A673 (cell line): ENCODE results near the gene PALB2.

Experiments
- EZH2 ChIP-seq: fragments of 200-600 bp; sonication (generic); IDR thresholded peaks from 2 replicates; pipeline ENCODE4 v1.6.1; 2017; ENCODE audit warnings: borderline replicate concordance, low read depth, mild to moderate bottlenecking, mixed read lengths, antibody characterized with exemption, low read length; ENCODE audit not compliant: poor library complexity, severe bottlenecking
- TF ChIP-seq, protein P1 (sequence below): fragments of 300-800, 200-600 bp; sonication (generic); conservative IDR thresholded peaks from 2 replicates; pipeline ENCODE4 v1.5.1; 2017; ENCODE audit warnings: low read depth, mild to moderate bottlenecking, antibody characterized with exemption, low read length, moderate library complexity, mixed read lengths

DNA sequence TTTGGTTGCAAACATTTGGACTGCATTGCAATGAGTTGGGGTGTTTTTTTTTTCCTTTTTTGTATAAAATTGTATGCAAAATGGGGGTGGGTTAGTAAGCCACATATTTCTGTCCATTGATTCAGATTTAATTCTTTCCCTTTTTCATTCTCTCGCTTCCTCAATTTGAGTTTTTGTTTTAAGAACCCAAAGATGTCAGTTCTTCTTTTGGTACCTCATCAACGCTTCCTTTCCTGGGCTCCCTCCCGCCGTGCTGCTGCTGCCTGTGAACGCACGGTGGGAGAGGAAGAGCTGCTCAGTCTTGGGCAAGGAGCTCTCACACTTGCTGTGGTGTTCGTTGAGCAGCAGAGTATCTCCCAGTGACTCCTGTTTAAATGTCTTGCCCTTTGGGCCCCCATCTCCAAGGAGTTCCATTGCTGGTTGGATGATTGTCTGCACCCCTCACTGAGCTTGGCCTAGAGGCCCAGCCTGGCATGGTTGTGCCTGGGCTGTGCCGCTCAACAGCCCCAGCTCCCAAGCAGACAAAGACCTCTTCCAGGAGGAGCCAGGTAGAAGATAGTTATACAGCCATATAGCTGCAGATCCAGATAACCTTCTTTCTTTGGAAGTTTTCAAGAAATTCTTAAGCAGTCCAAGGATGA, 70.0 kb downstream of the PALB2 start:
- TF ChIP-seq, protein P1, sequence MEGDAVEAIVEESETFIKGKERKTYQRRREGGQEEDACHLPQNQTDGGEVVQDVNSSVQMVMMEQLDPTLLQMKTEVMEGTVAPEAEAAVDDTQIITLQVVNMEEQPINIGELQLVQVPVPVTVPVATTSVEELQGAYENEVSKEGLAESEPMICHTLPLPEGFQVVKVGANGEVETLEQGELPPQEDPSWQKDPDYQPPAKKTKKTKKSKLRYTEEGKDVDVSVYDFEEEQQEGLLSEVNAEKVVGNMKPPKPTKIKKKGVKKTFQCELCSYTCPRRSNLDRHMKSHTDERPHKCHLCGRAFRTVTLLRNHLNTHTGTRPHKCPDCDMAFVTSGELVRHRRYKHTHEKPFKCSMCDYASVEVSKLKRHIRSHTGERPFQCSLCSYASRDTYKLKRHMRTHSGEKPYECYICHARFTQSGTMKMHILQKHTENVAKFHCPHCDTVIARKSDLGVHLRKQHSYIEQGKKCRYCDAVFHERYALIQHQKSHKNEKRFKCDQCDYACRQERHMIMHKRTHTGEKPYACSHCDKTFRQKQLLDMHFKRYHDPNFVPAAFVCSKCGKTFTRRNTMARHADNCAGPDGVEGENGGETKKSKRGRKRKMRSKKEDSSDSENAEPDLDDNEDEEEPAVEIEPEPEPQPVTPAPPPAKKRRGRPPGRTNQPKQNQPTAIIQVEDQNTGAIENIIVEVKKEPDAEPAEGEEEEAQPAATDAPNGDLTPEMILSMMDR: no peak
- no peak for TF ChIP-seq EZH2
